Activated T-cell treated with anti-CD3 and anti-CD28 coated beads, Interleukin-2, amount 50 U/mL, for 24 hours (primary cell): ENCODE data around the gene GALNT2.

Experiments used
- DNase-seq: peaks from one replicate; pipeline ENCODE4 v3.0.0-alpha.2; 2020
- H3K27ac Mint-ChIP-seq: 2 replicates; pipeline ENCODE4 v1.8.0; 2020; ENCODE audit warnings: mild to moderate bottlenecking, mixed read lengths
- H3K27me3 Mint-ChIP-seq: 2 replicates; pipeline ENCODE4 v1.8.0; 2020; ENCODE audit warnings: mixed read lengths
- H3K36me3 Mint-ChIP-seq: 2 replicates; pipeline ENCODE4 v1.8.0; 2020; ENCODE audit warnings: low read depth, mixed read lengths
- H3K4me1 Mint-ChIP-seq: 2 replicates; pipeline ENCODE4 v1.8.0; 2020; ENCODE audit warnings: low read depth, mixed read lengths
- H3K4me3 Mint-ChIP-seq: 2 replicates; pipeline ENCODE4 v1.8.0; 2020; ENCODE audit warnings: mild to moderate bottlenecking, moderate library complexity, mixed read lengths
- H3K9me3 Mint-ChIP-seq: 2 replicates; pipeline ENCODE4 v1.8.0; 2020; ENCODE audit warnings: mixed read lengths

GALNT2 gene

GRCh38 chr1:230240446-230241086 lies 173.5 kb downstream of the GALNT2 start:
- Mint-ChIP-seq H3K36me3 (peaks cover 97% of the 10 kb centered on the region), H3K4me3 (peak overlapping the region; percentile 8), H3K27ac (peak overlapping the region; percentile 92), H3K4me1 (peaks cover 50% of the 10 kb centered on the region), H3K27me3 (no peaks in the 10 kb centered on the region), H3K9me3 (no peaks in the 10 kb centered on the region)
- no peak for DNase-seq

DNA sequence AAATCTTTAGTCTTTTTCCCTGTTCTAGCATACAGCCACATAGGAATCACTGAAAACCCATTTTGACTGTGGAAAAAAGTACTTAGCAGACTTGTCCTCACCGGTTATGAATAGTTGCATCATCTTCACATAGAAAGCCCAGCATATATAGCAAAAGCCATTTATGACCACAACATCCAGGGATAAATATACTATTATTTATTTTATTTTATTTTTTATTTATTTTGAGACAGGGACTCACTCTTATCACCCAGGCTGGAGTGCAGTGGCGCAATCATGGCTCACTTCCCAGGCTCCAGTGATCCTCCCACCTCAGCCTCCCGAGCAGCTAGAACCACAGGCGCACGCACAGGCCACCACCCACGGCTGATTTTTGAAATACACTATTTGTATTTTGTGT lies 175.3 kb downstream of the GALNT2 start:
- Mint-ChIP-seq H3K27me3 (no peaks in the 10 kb centered on the region), H3K36me3 (peaks cover 97% of the 10 kb centered on the region), H3K9me3 (no peaks in the 10 kb centered on the region), H3K4me1 (peaks cover 52% of the 10 kb centered on the region), H3K4me3 (no peak overlapping the region), H3K27ac (peak overlapping the region; percentile 92)
- DNase-seq: no peak

- no peak for DNase-seq
- no peaks in the 10 kb centered on the region for H3K9me3 Mint-ChIP-seq
- H3K4me1 Mint-ChIP-seq: peaks cover 52% of the 10 kb centered on the region
- peaks cover 95% of the 10 kb centered on the region for H3K36me3 Mint-ChIP-seq
- no peaks in the 10 kb centered on the region for H3K27me3 Mint-ChIP-seq
- H3K4me3 Mint-ChIP-seq: no peak overlapping the region
- H3K27ac Mint-ChIP-seq: peak overlapping the region; percentile 23
Measured at GRCh38 chr1:230243146-230243545, 176.1 kb downstream of the GALNT2 start.

DNA sequence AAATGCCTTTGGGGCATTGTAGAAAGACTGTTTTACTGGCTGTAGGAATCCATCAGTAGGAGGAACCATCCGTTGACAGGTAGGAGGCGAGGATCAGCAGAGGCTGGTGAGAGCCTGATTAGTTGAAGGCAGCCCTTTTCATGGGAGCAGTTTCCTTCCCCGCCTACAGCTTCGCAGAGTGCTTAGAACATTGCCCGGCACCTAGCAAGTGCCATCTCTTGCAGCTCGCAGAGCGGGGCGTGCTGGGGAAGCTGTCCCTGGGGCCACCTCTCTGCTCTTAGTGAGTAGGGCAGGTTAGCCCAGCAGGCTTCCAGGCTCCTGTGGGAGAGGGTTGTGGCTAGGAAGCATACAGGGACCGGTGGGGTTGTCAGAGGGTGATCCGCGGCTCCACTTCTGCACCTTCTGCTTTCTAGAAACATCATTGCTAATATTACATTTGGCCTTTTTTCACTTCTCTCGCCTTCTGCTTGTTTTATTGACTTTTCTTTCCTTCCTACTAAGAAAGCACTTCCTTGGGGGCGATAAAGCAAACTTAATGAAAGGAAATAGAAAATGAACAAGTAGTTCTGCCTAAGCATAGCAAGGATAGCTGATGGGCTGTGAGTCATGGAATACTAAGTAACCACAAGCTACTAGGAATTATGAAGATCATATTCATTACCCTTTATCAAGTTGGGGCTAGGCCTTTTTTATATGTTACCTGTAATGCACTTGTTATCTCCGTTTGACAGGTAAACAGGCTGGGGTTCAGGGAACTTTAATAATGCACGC lies 176.7 kb downstream of the GALNT2 start:
- Mint-ChIP-seq H3K27me3 (no peaks in the 10 kb centered on the region), H3K4me3 (no peak overlapping the region), H3K4me1 (peaks cover 56% of the 10 kb centered on the region), H3K9me3 (no peaks in the 10 kb centered on the region), H3K36me3 (peaks cover 96% of the 10 kb centered on the region), H3K27ac (peak overlapping the region; percentile 23)
- no peak for DNase-seq

GRCh38 chr1:230246551-230246950 lies 179.5 kb downstream of the GALNT2 start:
- H3K4me3 Mint-ChIP-seq: no peak overlapping the region
- DNase-seq: no peak
- peaks cover 52% of the 10 kb centered on the region for H3K4me1 Mint-ChIP-seq
- peaks cover 96% of the 10 kb centered on the region for H3K36me3 Mint-ChIP-seq
- no peaks in the 10 kb centered on the region for H3K9me3 Mint-ChIP-seq
- no peaks in the 10 kb centered on the region for H3K27me3 Mint-ChIP-seq
- H3K27ac Mint-ChIP-seq: peak overlapping the region; percentile 18

GRCh38 chr1:230248016-230248888 lies 181.2 kb downstream of the GALNT2 start:
- Mint-ChIP-seq H3K27ac (peak overlapping the region; percentile 60), H3K36me3 (peaks cover 95% of the 10 kb centered on the region), H3K4me1 (peaks cover 48% of the 10 kb centered on the region), H3K9me3 (no peaks in the 10 kb centered on the region), H3K4me3 (no peak overlapping the region), H3K27me3 (no peaks in the 10 kb centered on the region)
- DNase-seq: no peak

DNA sequence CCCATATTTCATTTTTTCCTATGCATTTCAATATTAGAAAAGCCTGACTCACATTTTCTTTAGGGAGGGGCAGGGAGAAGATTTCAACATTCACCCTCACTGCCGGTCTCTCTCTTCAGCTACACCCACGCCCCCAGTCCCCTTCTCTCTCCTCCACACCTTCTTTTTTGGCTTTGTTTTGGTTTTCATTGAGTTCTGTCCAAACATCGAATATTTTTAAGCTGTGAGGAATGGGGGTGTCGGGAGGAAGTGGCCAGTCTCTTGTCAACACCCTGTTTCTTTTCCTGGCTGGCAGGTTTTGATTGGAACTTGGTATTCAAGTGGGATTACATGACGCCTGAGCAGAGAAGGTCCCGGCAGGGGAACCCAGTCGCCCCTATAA lies 181.8 kb downstream of the GALNT2 start:
- Mint-ChIP-seq H3K27me3 (no peaks in the 10 kb centered on the region), H3K4me3 (no peak overlapping the region), H3K9me3 (no peaks in the 10 kb centered on the region), H3K4me1 (peaks cover 42% of the 10 kb centered on the region), H3K36me3 (peaks cover 95% of the 10 kb centered on the region), H3K27ac (peak overlapping the region; percentile 60)
- no peak for DNase-seq

DNA sequence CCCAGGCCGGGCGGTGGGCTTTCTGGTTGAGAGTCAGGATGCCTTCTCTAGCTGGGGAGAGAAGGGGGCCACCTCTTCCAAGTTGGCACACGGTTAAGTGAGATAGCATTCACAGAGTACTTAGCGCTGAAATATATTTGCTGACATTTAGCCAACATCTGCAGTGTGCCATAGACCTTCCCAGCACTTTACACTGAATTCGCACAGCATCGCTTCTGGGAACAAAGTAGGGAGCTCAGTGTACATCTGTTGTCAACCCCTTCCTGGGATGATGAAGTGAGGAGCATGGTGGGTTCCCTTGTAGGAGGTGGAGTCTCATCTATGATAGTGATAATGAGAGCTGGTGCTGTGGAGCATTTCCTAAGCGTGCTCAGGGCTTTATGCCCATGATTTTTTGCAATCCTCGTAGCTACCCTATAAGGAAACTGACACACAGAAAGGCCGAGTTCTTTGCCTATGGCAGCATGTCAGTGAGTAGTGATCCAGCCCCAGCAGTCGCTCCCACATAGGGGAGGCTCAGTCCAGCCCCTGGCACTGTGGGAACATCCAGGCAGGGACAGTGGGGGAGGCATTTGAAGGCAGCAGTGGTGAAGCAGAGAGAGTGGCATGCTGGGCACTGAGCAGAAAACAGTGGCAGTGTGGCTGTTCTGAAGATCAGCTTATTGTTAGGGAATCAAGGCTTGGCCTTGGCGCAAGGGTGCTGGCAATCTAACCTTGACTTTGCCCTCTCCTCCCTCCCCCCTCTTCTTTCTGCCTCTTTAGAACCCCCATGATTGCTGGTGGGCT lies 182.8 kb downstream of the GALNT2 start:
- peaks cover 96% of the 10 kb centered on the region for H3K36me3 Mint-ChIP-seq
- no peaks in the 10 kb centered on the region for H3K9me3 Mint-ChIP-seq
- no peaks in the 10 kb centered on the region for H3K27me3 Mint-ChIP-seq
- no peak overlapping the region for H3K4me3 Mint-ChIP-seq
- H3K27ac Mint-ChIP-seq: peak overlapping the region; percentile 41
- H3K4me1 Mint-ChIP-seq: peaks cover 33% of the 10 kb centered on the region
- DNase-seq: no peak

GRCh38 chr1:230250666-230251065 lies 183.6 kb downstream of the GALNT2 start:
- H3K9me3 Mint-ChIP-seq: no peaks in the 10 kb centered on the region
- H3K27ac Mint-ChIP-seq: peak overlapping the region; percentile 58
- H3K27me3 Mint-ChIP-seq: no peaks in the 10 kb centered on the region
- no peak overlapping the region for H3K4me3 Mint-ChIP-seq
- H3K36me3 Mint-ChIP-seq: peaks cover 96% of the 10 kb centered on the region
- H3K4me1 Mint-ChIP-seq: peaks cover 30% of the 10 kb centered on the region
- no peak for DNase-seq

DNA sequence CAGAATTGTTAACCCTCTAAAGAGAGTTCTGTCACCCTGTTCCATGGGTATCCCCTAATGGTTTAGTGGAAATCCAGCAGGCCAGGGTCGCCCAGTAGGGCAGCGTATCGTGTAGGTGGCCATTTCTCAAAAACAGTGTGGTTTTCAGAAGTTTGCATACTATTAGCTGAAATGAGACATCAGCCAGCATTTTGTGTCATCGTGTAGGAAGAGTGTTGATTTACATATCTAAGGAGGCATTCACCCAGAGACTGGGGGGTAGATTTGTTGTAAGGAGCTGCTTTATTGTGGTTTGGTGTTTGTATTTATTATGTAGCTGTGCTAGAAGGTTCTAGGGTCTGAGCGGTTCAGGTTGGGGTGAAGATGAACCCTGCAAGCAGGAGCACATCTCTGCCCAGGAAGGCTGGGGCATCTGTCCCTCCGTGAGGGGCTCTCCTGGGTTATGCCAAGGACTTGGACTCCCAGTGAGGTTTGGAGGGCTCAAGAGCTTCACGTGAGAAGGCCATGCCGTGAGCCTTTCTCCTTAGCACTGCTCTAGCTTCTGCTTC lies 184.7 kb downstream of the GALNT2 start:
- H3K4me3 Mint-ChIP-seq: no peak overlapping the region
- H3K27me3 Mint-ChIP-seq: no peaks in the 10 kb centered on the region
- H3K4me1 Mint-ChIP-seq: peaks cover 30% of the 10 kb centered on the region
- H3K36me3 Mint-ChIP-seq: peaks cover 96% of the 10 kb centered on the region
- H3K27ac Mint-ChIP-seq: peak overlapping the region; percentile 58
- no peak for DNase-seq
- H3K9me3 Mint-ChIP-seq: no peaks in the 10 kb centered on the region

DNA sequence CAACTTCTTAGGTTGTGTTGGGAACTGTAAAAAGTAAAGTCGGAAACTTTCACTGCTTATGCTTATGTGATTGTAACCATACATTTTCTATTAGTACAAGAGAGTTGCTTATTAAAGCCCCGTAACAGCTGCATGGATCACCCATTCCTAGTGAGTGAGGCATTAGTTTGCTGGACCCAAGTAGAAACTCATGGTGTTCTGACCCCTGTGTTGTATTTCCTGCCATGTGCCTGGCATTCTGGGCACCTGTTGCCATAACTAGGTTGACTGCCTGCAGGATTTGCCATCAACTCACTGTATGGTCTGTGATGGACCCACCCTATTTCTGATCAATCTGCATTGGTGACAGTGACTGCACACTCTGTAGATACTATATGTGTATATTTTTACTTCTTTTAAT lies 186.1 kb downstream of the GALNT2 start:
- peaks cover 29% of the 10 kb centered on the region for H3K4me1 Mint-ChIP-seq
- peaks cover 98% of the 10 kb centered on the region for H3K36me3 Mint-ChIP-seq
- no peak overlapping the region for H3K27ac Mint-ChIP-seq
- DNase-seq: no peak
- no peak overlapping the region for H3K4me3 Mint-ChIP-seq
- H3K27me3 Mint-ChIP-seq: no peaks in the 10 kb centered on the region
- H3K9me3 Mint-ChIP-seq: no peaks in the 10 kb centered on the region

DNA sequence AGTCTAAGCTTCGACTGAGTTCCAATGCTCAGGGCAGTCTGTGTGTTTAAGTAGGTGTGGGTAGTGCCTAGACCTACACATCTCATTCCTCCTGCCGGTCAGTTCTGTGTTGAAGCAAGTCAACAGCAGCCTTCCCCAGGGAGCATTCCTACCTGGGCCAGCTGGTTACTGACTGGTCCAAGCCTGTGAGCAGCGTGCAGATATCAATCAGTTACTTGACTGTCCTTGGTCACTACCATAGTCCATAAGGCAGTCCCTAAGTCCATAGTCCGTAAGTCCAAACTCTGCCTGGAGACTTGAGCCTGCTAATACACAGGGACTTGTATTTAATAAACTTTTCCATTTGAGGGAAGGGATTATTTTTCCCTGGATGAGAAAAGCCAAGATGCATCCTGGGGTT lies 187.2 kb downstream of the GALNT2 start:
- no peak overlapping the region for H3K4me3 Mint-ChIP-seq
- peaks cover 22% of the 10 kb centered on the region for H3K4me1 Mint-ChIP-seq
- H3K27me3 Mint-ChIP-seq: no peaks in the 10 kb centered on the region
- H3K9me3 Mint-ChIP-seq: no peaks in the 10 kb centered on the region
- peaks cover 98% of the 10 kb centered on the region for H3K36me3 Mint-ChIP-seq
- H3K27ac Mint-ChIP-seq: no peak overlapping the region
- DNase-seq: no peak

DNA sequence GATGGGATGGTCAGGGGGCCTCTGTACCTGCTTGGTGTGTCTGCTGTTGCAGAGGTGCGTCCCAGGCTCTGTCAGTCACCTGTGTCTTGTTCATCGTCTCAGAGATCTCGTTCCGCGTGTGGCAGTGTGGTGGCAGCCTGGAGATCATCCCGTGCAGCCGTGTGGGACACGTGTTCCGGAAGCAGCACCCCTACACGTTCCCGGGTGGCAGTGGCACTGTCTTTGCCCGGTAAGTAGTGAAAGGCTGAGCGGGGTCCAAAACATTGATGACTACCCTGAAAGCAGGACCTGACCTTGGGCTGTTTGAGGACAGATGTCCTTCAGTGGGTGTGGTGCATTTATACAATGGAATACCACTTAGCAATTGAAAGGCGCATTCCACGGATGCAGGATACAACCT lies 188.1 kb downstream of the GALNT2 start:
- H3K4me1 Mint-ChIP-seq: peaks cover 22% of the 10 kb centered on the region
- no peak overlapping the region for H3K4me3 Mint-ChIP-seq
- no peaks in the 10 kb centered on the region for H3K9me3 Mint-ChIP-seq
- H3K36me3 Mint-ChIP-seq: peaks cover 96% of the 10 kb centered on the region
- DNase-seq: no peak
- no peak overlapping the region for H3K27ac Mint-ChIP-seq
- H3K27me3 Mint-ChIP-seq: no peaks in the 10 kb centered on the region

DNA sequence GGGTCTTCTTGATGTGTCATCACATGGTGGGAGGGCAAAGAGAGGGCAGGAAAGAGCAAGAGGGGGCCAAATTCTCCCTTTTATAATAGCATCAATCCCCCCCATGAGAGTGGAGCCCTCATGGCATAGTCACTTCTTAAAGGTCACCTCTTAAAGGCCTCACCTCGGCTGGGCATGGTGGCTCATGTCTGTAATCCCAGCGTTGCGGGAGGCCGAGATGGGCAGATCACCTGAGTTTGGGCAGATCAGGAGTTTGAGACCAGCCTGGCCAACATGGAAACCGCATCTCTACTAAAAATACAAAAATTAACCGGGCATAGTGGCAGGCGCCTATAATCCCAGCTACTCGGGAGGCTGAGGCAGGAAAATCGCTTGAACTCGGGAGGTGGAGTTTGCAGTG lies 189.0 kb downstream of the GALNT2 start:
- H3K4me3 Mint-ChIP-seq: no peak overlapping the region
- H3K36me3 Mint-ChIP-seq: peaks cover 94% of the 10 kb centered on the region
- H3K27me3 Mint-ChIP-seq: no peaks in the 10 kb centered on the region
- H3K9me3 Mint-ChIP-seq: no peaks in the 10 kb centered on the region
- DNase-seq: no peak
- H3K4me1 Mint-ChIP-seq: peaks cover 15% of the 10 kb centered on the region
- H3K27ac Mint-ChIP-seq: no peak overlapping the region
